ENCODE results near the gene SNRK. TPM values are rescaled to one million over a fixed set of nuclear protein-coding genes. Genes with fewer than 3 reads are reported as not detected.
"Not testable (repeated sequence)": the region's sequence is repeated elsewhere in the genome, so short reads cannot be mapped to it uniquely, and the experiment has no call there.

The SNRK gene
- total RNA-seq, 1 experiment from 2014 or later: 11.8 TPM

GRCh38 chr3:43331381-43331780, 45.0 kb downstream of the SNRK start:
- no peak for DNase-seq (ENCODE audit: low read depth)
- in situ Hi-C loops (cut with HindIII; ENCODE audit: low pct_unique_long_range_greater_than_20kb, low sequenced_read_pairs): no loop called here

- DNase-seq (ENCODE audit: low read depth): no peak
- in situ Hi-C loops (cut with HindIII; ENCODE audit: low pct_unique_long_range_greater_than_20kb, low sequenced_read_pairs): no loop called here
These were observed 48.6 kb downstream of the SNRK start for GRCh38 chr3:43334976-43335375.

- no peak for DNase-seq (ENCODE audit: low read depth)
- in situ Hi-C loops (cut with HindIII; ENCODE audit: low pct_unique_long_range_greater_than_20kb, low sequenced_read_pairs): no loop called here
These were observed 49.5 kb downstream of the SNRK start for GRCh38 chr3:43335799-43336198.

- DNase-seq (ENCODE audit: low read depth): no peak
- in situ Hi-C loops (cut with HindIII; ENCODE audit: low pct_unique_long_range_greater_than_20kb, low sequenced_read_pairs): no loop called here
These were observed 52.0 kb downstream of the SNRK start for GRCh38 chr3:43338295-43338694.

GRCh38 chr3:43340403-43340802, 54.1 kb downstream of the SNRK start:
- DNase-seq (ENCODE audit: low read depth): no peak
- in situ Hi-C loops (cut with HindIII; ENCODE audit: low pct_unique_long_range_greater_than_20kb, low sequenced_read_pairs): no loop called here

- in situ Hi-C loops (cut with HindIII; ENCODE audit: low pct_unique_long_range_greater_than_20kb, low sequenced_read_pairs): no loop called here
- DNase-seq (ENCODE audit: low read depth): no peak
These were observed 55.4 kb downstream of the SNRK start for GRCh38 chr3:43341788-43342187.

GRCh38 chr3:43343185-43343584, 56.8 kb downstream of the SNRK start:
- in situ Hi-C loops (cut with HindIII; ENCODE audit: low pct_unique_long_range_greater_than_20kb, low sequenced_read_pairs): no loop called here
- no peak for DNase-seq (ENCODE audit: low read depth)

GRCh38 chr3:43343815-43344214, 57.5 kb downstream of the SNRK start:
- DNase-seq (ENCODE audit: low read depth): no peak
- in situ Hi-C loops (cut with HindIII; ENCODE audit: low pct_unique_long_range_greater_than_20kb, low sequenced_read_pairs): no loop called here

- in situ Hi-C loops (cut with HindIII; ENCODE audit: low pct_unique_long_range_greater_than_20kb, low sequenced_read_pairs): no loop called here
- no peak for DNase-seq (ENCODE audit: low read depth)
These were observed 58.2 kb downstream of the SNRK start for GRCh38 chr3:43344520-43344919.

GRCh38 chr3:43345246-43345645, 58.9 kb downstream of the SNRK start:
- no peak for DNase-seq (ENCODE audit: low read depth)
- in situ Hi-C loops (cut with HindIII; ENCODE audit: low pct_unique_long_range_greater_than_20kb, low sequenced_read_pairs): no loop called here

- in situ Hi-C loops (cut with HindIII; ENCODE audit: low pct_unique_long_range_greater_than_20kb, low sequenced_read_pairs): no loop called here
- DNase-seq (ENCODE audit: low read depth): no peak
These were observed 59.5 kb downstream of the SNRK start for GRCh38 chr3:43345877-43346276.

- no peak for DNase-seq (ENCODE audit: low read depth)
- in situ Hi-C loops (cut with HindIII; ENCODE audit: low pct_unique_long_range_greater_than_20kb, low sequenced_read_pairs): no loop called here
These were observed 60.8 kb downstream of the SNRK start for GRCh38 chr3:43346978-43347749.

- in situ Hi-C loops (cut with HindIII; ENCODE audit: low pct_unique_long_range_greater_than_20kb, low sequenced_read_pairs): no loop called here
- no peak for DNase-seq (ENCODE audit: low read depth)
These were observed 61.4 kb downstream of the SNRK start for GRCh38 chr3:43347774-43348173.

- in situ Hi-C loops (cut with HindIII; ENCODE audit: low pct_unique_long_range_greater_than_20kb, low sequenced_read_pairs): no loop called here
- DNase-seq (ENCODE audit: low read depth): no peak
These were observed 62.0 kb downstream of the SNRK start for GRCh38 chr3:43348350-43348749.

GRCh38 chr3:43348852-43349574, 62.7 kb downstream of the SNRK start:
- in situ Hi-C loops (cut with HindIII; ENCODE audit: low pct_unique_long_range_greater_than_20kb, low sequenced_read_pairs): no loop called here
- no peak for DNase-seq (ENCODE audit: low read depth)

GRCh38 chr3:43349716-43350115, 63.4 kb downstream of the SNRK start:
- in situ Hi-C loops (cut with HindIII; ENCODE audit: low pct_unique_long_range_greater_than_20kb, low sequenced_read_pairs): no loop called here
- no peak for DNase-seq (ENCODE audit: low read depth)

- no peak for DNase-seq (ENCODE audit: low read depth)
- in situ Hi-C loops (cut with HindIII; ENCODE audit: low pct_unique_long_range_greater_than_20kb, low sequenced_read_pairs): no loop called here
These were observed 67.1 kb downstream of the SNRK start for GRCh38 chr3:43353393-43353792.

- in situ Hi-C loops (cut with HindIII; ENCODE audit: low pct_unique_long_range_greater_than_20kb, low sequenced_read_pairs): no loop called here
- no peak for DNase-seq (ENCODE audit: low read depth)
These were observed 67.8 kb downstream of the SNRK start for GRCh38 chr3:43353923-43354670.

GRCh38 chr3:43356033-43356432, 69.7 kb downstream of the SNRK start:
- in situ Hi-C loops (cut with HindIII; ENCODE audit: low pct_unique_long_range_greater_than_20kb, low sequenced_read_pairs); DNase-seq (ENCODE audit: low read depth): not testable (repeated sequence)
